HS-5 (cell line): ENCODE data around the gene KMT2A.
"Not testable (repeated sequence)": the region's sequence is repeated elsewhere in the genome, so short reads cannot be mapped to it uniquely, and the experiment has no call there.

Source experiments
- DNase-seq: peaks from one replicate; pipeline ENCODE4 v3.0.0-alpha.2; 2012; ENCODE audit warnings: low read depth

Gene KMT2A

DNA sequence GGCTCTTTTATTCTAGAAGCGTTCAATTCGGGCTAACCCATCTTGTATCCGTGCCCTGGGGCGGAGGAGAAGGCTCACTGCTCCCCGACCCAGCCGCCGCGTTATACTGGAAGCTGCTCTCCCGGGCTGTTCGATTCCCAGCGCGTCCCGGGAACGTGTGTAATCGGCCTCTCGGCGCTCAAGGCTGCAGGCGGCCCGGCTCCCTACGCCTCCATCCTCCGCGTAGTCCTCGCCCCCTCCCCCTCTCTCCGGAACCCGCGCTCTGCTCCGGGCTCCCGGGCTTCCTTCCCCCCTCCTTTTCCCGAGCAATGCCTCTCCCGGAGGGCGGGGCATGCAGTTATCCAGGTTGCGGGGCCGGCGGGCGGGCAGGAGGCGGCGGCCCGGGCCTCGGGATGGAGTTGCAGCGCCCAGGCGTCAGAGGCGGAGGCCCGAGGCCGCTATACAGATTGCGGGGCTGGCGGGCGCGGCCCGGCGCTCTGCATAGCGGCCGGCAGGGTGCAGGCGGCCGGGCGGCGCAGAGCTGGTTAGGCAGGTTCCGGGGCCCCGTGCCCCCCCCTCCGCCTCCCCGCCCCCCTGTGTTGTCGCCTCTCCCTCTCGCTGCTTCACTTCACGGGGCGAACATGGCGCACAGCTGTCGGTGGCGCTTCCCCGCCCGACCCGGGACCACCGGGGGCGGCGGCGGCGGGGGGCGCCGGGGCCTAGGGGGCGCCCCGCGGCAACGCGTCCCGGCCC, at the start of gene KMT2A:
Gene KMT2A, plus strand, starts transcription at position 600 of the 732 bp plus-strand sequence. Its CDS starts 21 bp downstream, at position 621.
- DNase-seq, result peak; percentile 80

DNA sequence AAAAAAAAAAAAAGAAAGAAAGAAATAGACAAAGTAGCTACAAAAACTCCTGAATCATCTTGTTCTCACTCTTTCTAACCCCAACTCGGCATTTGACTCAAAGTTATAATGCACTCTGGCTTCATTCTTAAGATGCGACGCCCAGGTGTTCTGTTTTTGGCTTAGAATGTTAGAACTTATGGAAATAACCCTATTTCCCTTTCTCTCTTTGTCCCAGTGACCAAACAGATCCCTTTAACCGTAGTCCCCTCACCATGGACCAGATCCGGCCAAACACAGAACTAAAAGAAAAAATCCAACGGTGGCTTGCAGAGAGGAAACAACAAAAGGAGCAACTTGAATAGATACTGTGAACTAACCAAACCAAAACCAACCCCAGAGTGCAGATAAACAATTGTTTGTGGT, 40.2 kb upstream of the KMT2A start:
- DNase-seq, result no peak

DNA sequence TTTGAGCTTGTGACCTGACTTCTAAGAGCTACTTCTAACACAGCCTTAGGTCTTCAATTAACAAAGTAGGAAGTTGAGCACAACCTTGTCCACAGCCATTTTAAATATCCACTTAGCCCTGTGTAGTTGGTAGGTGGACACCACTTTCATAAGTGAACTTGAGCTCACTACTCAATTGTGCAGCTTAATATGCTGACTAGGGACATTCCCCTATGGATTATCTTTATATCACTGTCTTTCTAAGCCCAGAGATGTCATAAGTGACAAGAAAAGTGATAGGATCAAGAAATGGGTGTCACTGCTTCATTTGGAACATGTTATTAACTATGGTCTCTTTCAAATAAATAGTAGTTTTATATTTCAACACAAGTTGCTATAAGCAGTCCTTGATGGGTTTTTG, 38.8 kb upstream of the KMT2A start:
- no peak for DNase-seq

DNA sequence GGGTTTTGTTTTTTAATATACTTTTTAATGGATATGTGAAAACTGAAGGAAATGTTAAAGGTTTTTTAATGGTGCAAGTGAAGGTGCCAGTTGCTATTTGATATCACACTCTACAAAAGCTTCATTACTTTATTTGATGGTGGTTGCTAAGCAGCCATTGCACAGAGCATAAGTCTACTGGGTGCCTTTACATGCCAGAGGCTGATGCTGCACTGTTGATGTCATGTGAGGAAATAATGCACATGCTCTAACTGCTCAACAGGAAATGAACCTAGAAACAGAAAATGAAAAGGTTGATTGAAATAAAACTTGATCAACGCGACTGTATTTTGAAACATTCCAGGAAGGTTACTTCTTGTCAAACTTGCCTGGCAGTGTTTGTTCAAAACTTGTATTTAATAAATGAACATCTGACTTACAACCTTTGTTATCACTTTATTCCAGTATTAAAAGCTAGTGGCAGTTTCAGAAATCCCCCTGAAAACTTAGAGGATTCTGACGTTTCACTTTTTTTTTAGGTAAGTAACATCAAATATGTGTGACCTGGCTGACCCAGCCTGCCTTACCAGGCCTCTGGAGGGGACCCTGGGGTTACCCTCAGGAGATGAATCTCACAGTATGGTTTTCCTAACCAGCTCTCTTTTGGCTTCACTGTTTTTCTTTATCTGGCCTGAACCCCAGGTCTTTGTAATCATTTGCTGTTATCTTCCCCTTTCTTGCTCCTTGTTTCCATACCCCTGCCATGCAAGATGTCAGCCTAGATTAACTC, 37.3 kb upstream of the KMT2A start:
- DNase-seq, result no peak

DNA sequence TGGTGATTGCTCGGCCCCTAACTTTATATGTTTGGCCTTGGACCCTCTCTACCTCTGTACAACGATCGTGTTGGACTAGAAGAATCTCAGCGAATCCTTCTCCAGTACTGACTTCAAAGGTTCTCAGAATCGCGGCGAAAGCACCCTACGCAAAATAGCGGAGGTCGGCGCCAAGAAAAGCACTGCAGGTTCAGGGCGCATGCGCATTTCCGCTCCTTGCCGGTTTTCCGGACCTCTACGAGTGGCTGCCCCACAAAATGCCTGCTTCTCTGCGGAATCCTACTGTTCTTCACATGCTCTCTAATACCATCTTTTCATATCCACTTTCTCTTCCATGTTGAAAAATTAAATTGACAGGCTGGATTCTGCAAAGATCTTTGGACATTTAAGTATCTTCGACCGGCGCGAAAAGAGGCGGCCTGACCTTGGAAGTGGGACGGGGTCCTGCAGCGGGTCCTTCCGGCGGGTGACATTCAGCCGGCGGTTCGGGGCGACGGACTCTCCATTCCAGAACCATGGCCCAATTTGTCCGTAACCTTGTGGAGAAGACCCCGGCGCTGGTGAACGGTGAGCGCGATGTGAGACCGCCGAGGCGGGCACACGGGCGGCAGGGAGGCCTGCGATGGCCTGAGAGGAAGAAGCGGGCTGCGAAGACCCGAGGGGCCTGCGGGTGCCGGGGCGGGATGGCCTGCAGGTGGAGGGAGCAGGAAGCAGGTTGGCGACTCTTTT, 35.0 kb upstream of the KMT2A start, which contains the start of gene ATP5MG:
Gene ATP5MG, plus strand, starts transcription at position 456 of the 729 bp plus-strand sequence. Its CDS starts 60 bp downstream, at position 516.
- peak; percentile 80 for DNase-seq

DNA sequence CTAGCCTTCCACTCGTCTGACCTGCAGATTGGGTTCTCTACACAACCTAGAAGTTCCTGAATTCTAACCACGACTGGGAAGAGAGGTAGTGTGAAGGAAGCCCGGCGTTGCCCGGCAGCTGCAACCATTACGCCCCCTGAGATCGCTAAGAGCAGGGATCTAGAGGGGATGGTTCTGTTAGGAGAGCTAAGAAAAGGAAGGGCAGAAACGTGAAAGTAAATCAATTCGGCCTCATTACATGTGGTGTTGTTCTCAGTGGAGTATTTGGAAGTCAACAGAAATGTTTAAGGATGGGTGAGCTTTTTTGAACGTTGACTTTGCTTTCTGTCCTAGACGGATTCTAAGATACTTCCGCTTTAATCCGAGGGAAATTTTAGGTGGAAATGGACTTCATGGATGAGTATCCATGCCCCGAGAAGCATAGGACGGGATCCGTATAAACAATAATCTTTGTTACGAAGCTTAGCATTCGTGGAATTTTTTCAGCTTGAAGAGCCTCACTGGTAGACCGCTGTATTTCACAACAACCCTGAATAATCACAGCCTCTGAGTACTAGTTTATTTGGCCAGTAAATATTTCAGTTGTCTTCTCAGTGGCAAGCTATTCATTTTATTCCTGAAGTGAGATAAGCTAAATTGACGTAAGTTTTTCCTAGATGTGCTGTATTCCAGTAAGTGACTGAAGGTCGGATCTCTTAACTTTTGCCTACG, 34.3 kb upstream of the KMT2A start:
- peak; percentile 42 for DNase-seq

DNA sequence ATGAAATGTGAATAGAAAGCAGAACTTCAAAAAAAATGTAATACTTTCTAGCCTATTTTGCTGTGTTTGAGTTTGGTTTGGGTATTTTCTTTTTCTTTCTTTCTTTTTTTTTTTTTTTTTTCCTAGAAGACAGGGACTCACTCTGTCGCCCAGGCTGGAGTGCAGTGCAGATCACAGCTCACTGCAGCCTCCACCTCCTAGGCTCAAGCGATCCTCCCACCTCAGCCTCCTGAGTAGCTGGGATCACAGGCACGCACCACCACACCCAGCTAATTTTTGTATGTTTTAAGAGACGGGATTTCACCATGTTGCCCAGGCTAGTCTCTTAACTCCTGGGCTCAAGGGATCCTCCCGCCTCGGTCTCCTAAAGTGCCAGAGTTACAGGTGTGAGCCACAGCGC, 33.7 kb upstream of the KMT2A start:
- DNase-seq, result not testable (repeated sequence)

DNA sequence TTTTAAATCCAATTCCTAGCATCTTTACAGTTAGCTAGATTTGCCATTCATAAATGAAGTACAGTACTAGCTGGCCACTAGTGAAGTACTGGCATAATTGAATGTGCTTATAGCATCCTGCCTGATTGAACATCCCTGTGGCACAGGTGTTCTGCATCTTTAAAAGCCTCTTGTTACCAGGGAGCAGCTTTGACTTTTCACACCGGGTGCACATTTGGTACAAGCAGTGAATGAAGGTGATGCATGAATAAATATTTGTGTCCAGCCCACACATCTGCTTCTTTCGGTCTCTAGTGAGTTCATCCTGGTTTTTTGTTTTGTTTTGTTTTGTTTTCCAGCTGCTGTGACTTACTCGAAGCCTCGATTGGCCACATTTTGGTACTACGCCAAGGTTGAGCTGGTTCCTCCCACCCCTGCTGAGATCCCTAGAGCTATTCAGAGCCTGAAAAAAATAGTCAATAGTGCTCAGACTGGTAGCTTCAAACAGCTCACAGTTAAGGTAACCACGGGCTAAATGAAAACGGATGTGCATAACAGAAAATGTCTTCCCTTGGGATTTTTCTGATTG, 29.6 kb upstream of the KMT2A start:
- DNase-seq, result no peak

DNA sequence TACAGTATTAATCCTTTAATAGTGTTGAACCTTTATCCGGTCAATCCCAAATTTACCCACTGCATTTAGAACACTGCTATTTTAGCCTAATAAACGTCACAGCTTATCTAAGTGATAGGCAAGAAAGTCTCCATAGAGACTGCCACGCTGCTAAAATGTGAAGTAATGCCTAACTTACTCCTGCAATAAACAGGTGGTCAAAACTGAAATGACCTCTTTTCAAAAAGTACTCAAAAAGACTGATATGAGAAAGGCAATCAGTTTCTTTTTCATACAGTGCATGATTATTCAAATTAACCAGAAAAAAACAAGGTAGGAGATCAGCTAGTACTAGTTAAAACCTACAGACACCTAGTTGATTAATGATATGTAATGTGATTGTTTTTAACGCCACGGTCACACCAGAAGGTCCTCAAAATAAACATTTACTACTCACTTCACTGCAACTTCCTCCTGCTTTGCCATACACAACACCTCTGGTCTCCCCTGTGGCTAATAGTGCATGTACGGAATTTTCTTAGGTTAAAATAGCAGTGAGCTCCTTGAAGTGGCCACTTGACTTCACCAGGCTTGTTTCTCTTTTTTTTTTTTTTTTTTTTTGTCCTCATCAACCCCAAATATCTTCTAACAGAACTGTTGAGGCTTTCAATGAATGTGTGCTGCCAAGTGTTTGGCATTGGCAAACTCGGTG, 26.1 kb upstream of the KMT2A start:
- DNase-seq, result no peak

DNA sequence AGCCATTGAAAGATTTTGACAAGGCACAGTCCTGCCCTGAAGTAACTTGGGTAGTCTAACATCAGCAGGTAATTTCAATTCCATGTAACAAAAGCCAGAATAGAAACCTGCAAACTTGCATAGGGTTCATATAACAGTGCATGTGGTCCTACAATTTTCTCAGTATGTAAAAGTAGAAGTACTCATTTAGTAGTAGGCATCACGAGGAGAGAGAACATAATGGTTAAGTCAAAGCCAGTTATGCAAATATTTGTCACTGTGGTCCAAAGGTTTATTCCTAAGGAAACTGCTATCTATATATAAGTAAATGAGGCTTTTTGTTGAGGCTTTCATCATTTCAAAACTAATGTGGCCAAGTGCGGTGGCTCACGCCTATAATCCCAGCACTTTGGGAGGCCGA, 24.8 kb upstream of the KMT2A start:
- DNase-seq, result no peak

DNA sequence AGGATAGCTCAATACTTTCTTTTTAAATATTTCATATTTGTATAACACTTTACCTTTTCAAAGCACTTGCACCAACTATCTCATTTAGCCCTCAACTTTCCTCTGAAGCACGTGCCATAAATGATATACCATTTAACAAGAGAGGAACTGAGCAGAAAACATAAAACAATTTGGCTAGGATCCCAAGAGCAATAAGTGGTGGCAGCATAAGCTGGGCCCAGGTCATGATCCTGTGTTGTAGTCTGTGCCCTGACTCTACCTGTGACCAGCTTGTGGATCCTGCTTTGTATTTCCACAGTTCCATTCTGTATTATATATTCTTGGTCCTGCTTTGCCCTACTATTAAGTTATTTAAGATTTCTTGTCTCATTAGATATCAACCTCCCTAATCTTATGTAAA, 23.4 kb upstream of the KMT2A start:
- no peak for DNase-seq

DNA sequence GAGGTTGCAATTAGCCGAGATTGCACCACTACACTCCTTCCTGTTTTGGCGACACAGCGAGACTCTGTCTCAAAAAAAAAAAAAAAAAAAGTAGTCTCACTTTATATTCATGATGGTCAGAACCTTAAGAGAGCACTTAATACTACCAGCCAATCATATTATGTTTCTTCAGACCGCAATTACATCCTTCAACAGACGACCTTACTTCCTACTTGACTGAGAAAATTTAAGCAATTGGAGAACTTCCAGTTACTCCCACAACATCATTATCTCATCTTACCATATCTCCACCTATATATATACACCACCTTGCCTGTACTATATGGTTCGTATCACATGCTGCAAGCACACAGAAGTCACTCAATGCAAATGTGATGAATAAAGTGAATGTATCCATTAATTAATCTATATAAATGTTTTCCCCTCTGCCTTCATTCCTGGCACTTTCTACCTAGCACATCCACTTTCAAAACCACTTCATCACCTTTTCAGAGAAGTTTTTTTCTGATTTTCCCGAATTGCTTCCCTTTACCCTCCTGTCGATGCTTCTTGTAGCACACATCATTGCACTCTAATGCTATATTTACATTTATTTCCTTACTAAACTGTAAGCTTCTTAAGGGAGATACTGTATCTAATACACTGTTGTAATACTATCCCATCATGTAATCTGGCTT, 21.1 kb upstream of the KMT2A start:
- DNase-seq, result no peak

DNA sequence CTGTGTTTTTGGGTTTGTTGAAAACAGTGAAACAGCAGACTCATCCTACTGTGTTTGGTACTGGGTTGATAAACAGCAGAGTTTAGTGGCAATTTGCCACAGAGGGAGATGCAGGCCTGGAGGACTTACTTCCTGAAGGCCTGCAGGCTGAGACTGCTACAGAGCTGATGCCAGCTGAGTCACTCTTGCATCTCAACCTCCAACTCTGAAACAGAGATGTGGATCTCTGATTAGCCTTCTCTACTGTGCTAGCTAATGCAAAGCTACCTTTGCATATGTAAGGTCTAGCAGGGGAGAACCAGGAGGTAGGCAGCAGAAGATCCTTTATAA, 20.6 kb upstream of the KMT2A start:
- peak; percentile 68 for DNase-seq

DNA sequence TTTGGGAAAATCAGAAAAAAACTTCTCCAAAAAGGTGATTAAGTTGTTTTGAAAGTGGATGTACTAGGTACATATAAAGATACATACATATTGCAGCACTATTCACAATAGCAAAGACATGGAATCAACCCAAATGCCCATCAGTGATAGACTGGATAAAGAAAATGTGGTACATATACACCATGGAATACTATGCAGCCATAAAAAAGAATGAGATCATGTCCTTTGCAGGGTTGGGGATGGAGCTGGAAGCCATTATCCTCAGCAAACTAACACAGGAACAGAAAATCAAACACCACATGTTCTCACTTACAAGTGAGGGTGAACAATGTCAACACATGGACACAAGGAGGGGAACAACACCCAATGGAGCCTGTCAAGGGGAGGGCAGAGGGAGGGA, 19.4 kb upstream of the KMT2A start:
- DNase-seq, result not testable (repeated sequence)

DNA sequence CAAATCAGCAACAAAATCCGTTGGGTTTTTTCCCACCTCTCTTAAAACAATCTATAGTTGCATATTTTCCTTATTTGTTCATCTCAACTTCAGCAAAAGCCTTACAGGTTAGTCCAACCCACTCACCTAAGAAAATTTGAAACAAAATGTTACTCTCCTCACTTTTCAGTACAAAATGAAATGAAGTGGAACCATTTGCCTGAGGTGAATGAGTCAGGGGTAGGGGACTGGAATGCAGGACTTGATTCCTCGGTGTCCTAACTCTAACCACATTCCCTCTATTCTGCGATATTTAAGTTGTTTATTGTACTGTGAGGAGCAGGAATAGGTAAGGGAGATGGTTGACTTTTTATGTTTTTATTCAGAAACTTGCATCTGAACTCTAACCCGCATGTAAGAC, 18.5 kb upstream of the KMT2A start:
- DNase-seq, result no peak

DNA sequence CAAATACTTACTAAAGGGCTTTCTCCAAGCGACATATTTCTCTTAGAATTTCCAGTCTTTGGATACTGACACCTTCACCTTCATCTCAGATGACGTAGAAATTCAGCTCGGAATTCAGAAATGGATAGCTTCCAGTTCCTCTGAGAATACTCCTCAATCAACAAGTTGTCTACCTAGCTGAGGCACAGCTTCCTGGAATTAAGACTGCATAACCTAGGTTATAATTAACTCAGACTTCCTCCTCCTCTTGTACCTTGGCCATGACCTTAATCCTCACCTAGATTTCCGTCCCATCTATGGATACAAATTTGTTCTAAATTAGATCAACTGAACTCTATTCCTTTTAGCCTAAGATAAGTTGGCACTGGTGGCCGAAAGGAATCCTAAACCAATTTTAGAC, 17.5 kb upstream of the KMT2A start:
- DNase-seq, result no peak

DNA sequence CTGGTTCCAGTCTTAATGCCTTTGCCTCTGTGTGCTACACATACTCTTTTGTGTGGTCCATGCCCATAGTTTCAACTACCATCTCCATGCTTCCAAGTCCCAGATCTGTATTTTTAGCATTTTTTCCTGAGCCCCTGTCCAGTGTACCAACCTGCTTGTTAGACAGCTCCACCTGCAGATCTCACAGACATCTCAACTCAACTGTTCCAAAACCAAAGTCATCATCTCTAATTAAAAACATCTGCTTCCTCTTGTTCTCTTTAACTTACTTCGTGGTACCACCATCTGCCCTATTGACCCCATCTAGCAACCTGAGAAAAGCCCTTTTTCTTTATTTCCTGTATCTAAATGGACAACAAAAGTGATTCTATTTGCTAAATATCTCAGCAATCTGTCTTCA, 8.6 kb upstream of the KMT2A start:
- no peak for DNase-seq

DNA sequence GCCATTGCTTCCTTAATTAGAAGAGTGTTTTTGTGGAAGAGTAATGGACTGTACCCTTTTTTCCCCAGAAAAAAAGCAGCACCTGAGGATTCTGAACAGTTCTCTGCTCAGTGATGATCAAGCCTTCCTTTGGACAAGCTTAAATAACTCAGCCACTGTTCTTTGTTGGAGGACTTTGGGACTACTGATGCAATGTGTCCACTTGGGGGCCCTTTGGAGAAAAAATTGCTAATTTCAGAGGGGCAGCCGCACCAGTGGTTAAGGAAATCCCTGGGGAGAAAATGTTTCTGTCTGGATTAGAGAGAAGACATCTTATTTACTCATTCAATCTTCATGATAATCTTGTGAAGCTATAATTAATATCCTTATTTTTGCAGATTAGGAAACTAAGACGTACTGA, 5.3 kb upstream of the KMT2A start:
- no peak for DNase-seq

DNA sequence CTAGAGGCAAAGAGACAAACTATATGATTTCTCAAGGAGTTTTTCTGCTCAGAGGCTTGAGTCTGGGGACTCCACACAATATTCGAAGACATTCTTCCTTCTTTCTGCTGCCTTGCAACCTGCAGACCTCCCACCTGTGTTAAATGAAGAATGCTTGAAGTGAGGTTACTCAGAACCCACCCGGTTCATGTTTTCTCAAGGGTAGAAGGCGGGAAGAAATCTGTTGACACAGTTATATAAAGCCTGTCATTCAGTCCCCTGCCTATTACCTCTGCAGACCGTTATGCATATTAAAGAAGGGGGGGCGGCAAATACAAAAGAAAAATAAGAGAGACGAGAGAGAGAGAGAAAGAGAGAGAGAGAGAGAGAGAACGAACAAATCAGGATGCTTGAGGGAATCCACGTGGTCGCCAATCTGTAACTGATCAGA, 2.2 kb upstream of the KMT2A start:
- no peak for DNase-seq

DNA sequence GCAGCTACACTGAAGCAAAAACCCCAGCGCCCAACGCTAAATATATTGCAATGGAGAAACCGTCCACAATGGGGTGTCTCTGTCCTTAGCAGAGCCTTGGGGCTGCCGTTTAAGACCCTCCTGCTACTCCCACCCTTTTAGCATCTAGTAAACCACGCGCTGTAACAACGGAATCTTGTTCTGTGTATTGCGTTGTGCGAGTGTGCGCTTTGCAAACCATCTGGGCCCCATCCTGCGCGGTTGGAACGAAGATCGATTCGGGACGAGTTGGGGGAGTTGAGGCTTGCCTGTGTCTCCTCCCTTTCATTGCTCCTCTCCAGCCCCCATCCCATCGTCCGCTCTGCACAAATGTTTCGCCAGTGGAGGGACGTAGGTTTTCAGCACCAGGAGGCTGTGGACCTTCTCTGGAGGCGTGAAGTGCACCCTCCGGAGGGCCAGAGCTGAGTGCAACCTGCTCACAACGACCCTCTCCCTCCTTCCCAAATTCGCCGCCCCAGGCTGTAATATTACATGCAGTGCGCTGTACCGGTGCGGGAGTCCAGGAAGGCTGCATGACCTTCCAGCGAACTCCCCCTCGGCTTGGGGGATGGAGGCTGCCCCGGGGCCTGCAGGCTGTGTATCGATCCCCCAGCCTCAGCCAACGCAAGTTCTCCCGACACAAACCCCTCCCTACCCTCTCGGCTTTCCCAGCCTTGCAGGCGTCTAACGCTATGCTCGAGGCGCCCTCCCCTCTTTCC, 1.6 kb upstream of the KMT2A start:
- DNase-seq, result no peak
